Fibroblast of lung (primary cell): ENCODE data around the gene ANKRD22. TPM values are rescaled to one million over a fixed set of nuclear protein-coding genes. Genes with fewer than 3 reads are reported as not detected.
"Not testable (repeated sequence)": the region's sequence is repeated elsewhere in the genome, so short reads cannot be mapped to it uniquely, and the experiment has no call there.

Experiments
- DNase-seq, 2 donors: peaks; one replicate each; pipeline versions ENCODE4 v3.0.0 to v3.0.0-alpha.2; 2010; ENCODE audit warnings: low read depth in 2 of 2
- H2AFZ ChIP-seq: 2 replicates; pipeline ENCODE4 v1.5.1; 2012; ENCODE audit warnings: low read length, control low read depth, inconsistent platforms
- H3K27ac ChIP-seq: 2 replicates; pipeline ENCODE4 v1.5.1; 2011; ENCODE audit warnings: low read length, control low read depth; ENCODE audit not compliant: insufficient read depth
- H3K27me3 ChIP-seq: 2 replicates; pipeline ENCODE4 v1.5.1; 2011; ENCODE audit warnings: mild to moderate bottlenecking, low read length; ENCODE audit not compliant: control insufficient read depth, insufficient read depth
- H3K36me3 ChIP-seq: 2 replicates; pipeline ENCODE4 v1.5.1; 2011; ENCODE audit warnings: low read length; ENCODE audit not compliant: control insufficient read depth, insufficient read depth
- H3K4me1 ChIP-seq: 2 replicates; pipeline ENCODE4 v1.5.1; 2011; ENCODE audit warnings: low read length; ENCODE audit not compliant: control insufficient read depth, insufficient read depth; ENCODE audit errors: extremely low read depth
- H3K4me2 ChIP-seq: 2 replicates; pipeline ENCODE4 v1.5.1; 2011; ENCODE audit warnings: low read length, control low read depth; ENCODE audit not compliant: insufficient read depth; ENCODE audit errors: extremely low read depth
- H3K4me3 ChIP-seq, 4 experiments: fragments of 200-600 bp in 1 of 4; sonication (generic) in 1 of 4; replicated peaks in 1 of 4; 2 replicates each; pipeline ENCODE4 v1.5.1; 2011 to 2016; ENCODE audit warnings: low read length in 4 of 4, low read depth in 3 of 4, mild to moderate bottlenecking in 3 of 4, control low read depth in 2 of 4, inconsistent platforms in 1 of 4, mixed read lengths in 1 of 4; ENCODE audit not compliant: insufficient read depth in 1 of 4; ENCODE audit errors: control extremely low read depth in 1 of 4
- H3K79me2 ChIP-seq: 2 replicates; pipeline ENCODE4 v1.5.1; 2012; ENCODE audit warnings: mild to moderate bottlenecking, low read length, inconsistent platforms; ENCODE audit not compliant: control insufficient read depth, insufficient read depth
- H3K9ac ChIP-seq: 2 replicates; pipeline ENCODE4 v1.5.1; 2011; ENCODE audit warnings: mild to moderate bottlenecking, low read length, control low read depth; ENCODE audit not compliant: insufficient read depth
- H3K9me3 ChIP-seq: 2 replicates; pipeline ENCODE4 v1.5.1; 2012; ENCODE audit warnings: low read depth, low read length; ENCODE audit not compliant: control insufficient read depth, insufficient read depth
- H4K20me1 ChIP-seq: 2 replicates; pipeline ENCODE4 v1.5.1; 2011; ENCODE audit warnings: low read length; ENCODE audit not compliant: control insufficient read depth, insufficient read depth; ENCODE audit errors: extremely low read depth
- EZH2 ChIP-seq: IDR thresholded peaks from 2 replicates; pipeline ENCODE4 v1.5.1; 2012; ENCODE audit warnings: low read length, control low read depth, mild to moderate bottlenecking; ENCODE audit errors: missing control alignments
- polyA plus RNA-seq, 2 donors: library from polyadenylated mRNA; depleted of rRNA in 1 of 2; stranded (reverse) in 1 of 2; unstranded in 1 of 2; fragments of >200 nt; gene quantifications; 2 replicates each; pipeline ENCODE4 v1.2.1, GENCODE V29; 2011 to 2012; ENCODE audit warnings: missing spikeins in 1 of 2
- total RNA-seq: library from RNA; depleted of rRNA; stranded (reverse); fragments of >200 nt; gene quantifications from 2 replicates; pipeline ENCODE4 v1.2.1, GENCODE V29; 2014
- TF ChIP-seq, protein P1 (sequence below), 2 donors: IDR thresholded peaks in 1 of 2; conservative IDR thresholded peaks in 1 of 2; 1 replicate in 1 of 2; 2 replicates in 1 of 2; pipeline ENCODE4 v1.5.1; 2011 to 2012; ENCODE audit warnings: low read length in 2 of 2, control low read depth in 1 of 2, inconsistent platforms in 1 of 2, low read depth in 1 of 2, mild to moderate bottlenecking in 1 of 2

Gene ANKRD22
- total and polyA plus RNA-seq, 2 donors (not counting 1 experiment from before 2014, with no cell fraction given), result 0.17 TPM; not detected in 1

DNA sequence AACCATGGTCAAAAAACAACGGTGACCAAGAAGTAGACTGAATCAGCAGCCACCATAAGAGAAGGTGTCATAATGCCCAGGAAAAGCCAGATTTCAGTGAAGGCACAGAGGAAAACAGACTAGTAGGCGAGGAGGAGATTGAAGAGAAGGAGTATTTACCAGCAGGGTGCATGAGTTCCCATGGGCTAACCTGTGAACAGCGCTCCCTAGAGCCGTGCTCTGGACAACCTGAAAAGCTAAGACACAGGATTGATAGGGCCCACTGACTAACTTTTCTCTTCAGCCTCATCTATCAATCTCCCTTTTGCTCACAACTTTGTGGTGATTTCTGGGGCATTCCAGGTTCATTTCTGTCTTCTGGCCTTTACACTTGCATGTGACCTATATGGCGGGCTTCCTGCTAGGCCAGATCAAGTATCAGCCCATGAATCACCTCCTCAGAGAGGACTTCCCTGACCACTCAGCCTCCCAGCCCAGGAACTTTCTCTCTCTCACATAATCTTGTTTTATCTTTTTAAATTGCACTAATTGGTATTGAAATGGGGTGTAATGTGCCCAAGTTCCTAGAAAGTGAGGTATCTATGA is 12.8 kb downstream of the ANKRD22 start:
- DNase-seq, result no peak
- Histone ChIP-seq H3K9ac (no peak overlapping the region), H3K4me3 (no peak overlapping the region), H3K4me2 (no peak overlapping the region), H3K4me1 (no peaks in the 10 kb centered on the region), H3K79me2 (no peaks in the 10 kb centered on the region), H3K27ac (no peak overlapping the region), H4K20me1 (no peaks in the 10 kb centered on the region), H3K27me3 (no peaks in the 10 kb centered on the region), H3K9me3 (no peaks in the 10 kb centered on the region), H3K36me3 (no peaks in the 10 kb centered on the region), H2AFZ (no peak overlapping the region)
- no peak for TF ChIP-seq EZH2
- TF ChIP-seq, protein P1, sequence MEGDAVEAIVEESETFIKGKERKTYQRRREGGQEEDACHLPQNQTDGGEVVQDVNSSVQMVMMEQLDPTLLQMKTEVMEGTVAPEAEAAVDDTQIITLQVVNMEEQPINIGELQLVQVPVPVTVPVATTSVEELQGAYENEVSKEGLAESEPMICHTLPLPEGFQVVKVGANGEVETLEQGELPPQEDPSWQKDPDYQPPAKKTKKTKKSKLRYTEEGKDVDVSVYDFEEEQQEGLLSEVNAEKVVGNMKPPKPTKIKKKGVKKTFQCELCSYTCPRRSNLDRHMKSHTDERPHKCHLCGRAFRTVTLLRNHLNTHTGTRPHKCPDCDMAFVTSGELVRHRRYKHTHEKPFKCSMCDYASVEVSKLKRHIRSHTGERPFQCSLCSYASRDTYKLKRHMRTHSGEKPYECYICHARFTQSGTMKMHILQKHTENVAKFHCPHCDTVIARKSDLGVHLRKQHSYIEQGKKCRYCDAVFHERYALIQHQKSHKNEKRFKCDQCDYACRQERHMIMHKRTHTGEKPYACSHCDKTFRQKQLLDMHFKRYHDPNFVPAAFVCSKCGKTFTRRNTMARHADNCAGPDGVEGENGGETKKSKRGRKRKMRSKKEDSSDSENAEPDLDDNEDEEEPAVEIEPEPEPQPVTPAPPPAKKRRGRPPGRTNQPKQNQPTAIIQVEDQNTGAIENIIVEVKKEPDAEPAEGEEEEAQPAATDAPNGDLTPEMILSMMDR (conservative IDR thresholded peaks at IDR 0.05 in 1 of 2, IDR thresholded peaks at IDR 0.05 in 1 of 2; ENCODE audit: low read depth in 1 of 2, low read length in 2 of 2), result no peak

DNA sequence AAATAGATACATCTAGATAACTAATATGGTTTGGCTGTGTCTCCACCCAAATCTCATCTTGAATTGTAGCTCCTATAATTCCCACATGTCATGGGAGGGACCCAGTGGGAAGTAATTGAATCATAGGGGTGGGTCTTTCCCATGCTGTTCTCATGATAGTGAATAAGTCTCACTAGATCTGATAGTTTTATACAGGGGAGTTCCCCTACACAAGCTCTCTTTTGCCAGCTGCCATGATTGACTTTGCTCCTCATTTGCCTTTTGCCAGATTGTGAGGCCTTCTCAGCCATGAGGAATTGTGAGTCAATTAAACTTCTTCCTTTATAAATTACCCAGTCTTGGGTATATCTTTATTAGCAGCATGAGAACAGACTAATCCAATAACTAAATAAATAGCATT is 14.0 kb downstream of the ANKRD22 start:
- not testable (repeated sequence) for H2AFZ ChIP-seq, H3K4me3 ChIP-seq, H4K20me1 ChIP-seq, H3K4me2 ChIP-seq, H3K4me1 ChIP-seq, H3K27me3 ChIP-seq, H3K79me2 ChIP-seq, H3K36me3 ChIP-seq, DNase-seq, H3K27ac ChIP-seq, H3K9ac ChIP-seq, H3K9me3 ChIP-seq

DNA sequence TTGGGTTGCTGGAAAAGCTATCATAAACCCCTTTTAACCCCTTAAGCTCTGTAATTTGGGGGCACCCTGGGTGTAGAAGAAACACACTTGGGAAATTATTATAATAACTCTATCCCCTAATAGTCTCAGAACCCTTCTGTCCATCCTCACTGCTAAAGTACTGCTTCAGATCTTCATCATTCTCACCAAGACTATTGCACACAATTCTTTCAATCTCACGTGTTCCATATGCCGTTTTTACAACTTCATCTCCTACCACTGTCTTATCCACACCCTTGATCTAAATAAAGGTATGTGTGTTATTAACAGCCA is 15.8 kb downstream of the ANKRD22 start:
- no peak for DNase-seq
- no peaks in the 10 kb centered on the region for H4K20me1 ChIP-seq
- H3K4me1 ChIP-seq, result no peaks in the 10 kb centered on the region
- no peak overlapping the region for H3K4me2 ChIP-seq
- no peaks in the 10 kb centered on the region for H3K27me3 ChIP-seq
- H3K9ac ChIP-seq, result no peak overlapping the region
- no peak for TF ChIP-seq EZH2
- TF ChIP-seq, protein P1 (conservative IDR thresholded peaks at IDR 0.05 in 1 of 2, IDR thresholded peaks at IDR 0.05 in 1 of 2; ENCODE audit: low read depth in 1 of 2, low read length in 2 of 2), result no peak
- no peaks in the 10 kb centered on the region for H3K79me2 ChIP-seq
- no peaks in the 10 kb centered on the region for H3K9me3 ChIP-seq
- H3K36me3 ChIP-seq, result no peaks in the 10 kb centered on the region
- H3K27ac ChIP-seq, result no peak overlapping the region
- H3K4me3 ChIP-seq, result no peak overlapping the region
- H2AFZ ChIP-seq, result no peak overlapping the region
